HG02973 (cell line): ENCODE measurements around the gene MRPL50.
"Not testable (repeated sequence)": the region's sequence is repeated elsewhere in the genome, so short reads cannot be mapped to it uniquely, and the experiment has no call there.

Experiments
- ATAC-seq: cut with Tn5 transposase; IDR thresholded peaks from one replicate; pipeline ENCODE4 v1.9.1; 2021; ENCODE audit warnings: moderate library complexity; ENCODE audit not compliant: unreplicated experiment

Gene MRPL50

GRCh38 chr9:101418518-101419430 lies 20.4 kb upstream of the MRPL50 start:
- ATAC-seq, result no peak

- ATAC-seq, result no peak
These were observed 19.6 kb upstream of the MRPL50 start for GRCh38 chr9:101417977-101418376.

- ATAC-seq, result no peak
These were observed 19.0 kb upstream of the MRPL50 start for GRCh38 chr9:101417389-101417788.

GRCh38 chr9:101415578-101415977 lies 17.2 kb upstream of the MRPL50 start:
- ATAC-seq, result no peak

GRCh38 chr9:101414839-101415238 lies 16.4 kb upstream of the MRPL50 start:
- no peak for ATAC-seq

- no peak for ATAC-seq
These were observed 10.7 kb upstream of the MRPL50 start for GRCh38 chr9:101409079-101409477.

GRCh38 chr9:101408374-101409078 lies 10.1 kb upstream of the MRPL50 start:
- ATAC-seq, result no peak

- ATAC-seq, result no peak
These were observed 5.3 kb upstream of the MRPL50 start for GRCh38 chr9:101403516-101404285.

GRCh38 chr9:101400120-101400519 lies 1.7 kb upstream of the MRPL50 start:
- ATAC-seq, result no peak

GRCh38 chr9:101399643-101399970 lies 1.2 kb upstream of the MRPL50 start:
- ATAC-seq, result no peak

- no peak for ATAC-seq
These were observed 668 bp upstream of the MRPL50 start for GRCh38 chr9:101398930-101399642.

GRCh38 chr9:101397746-101398067 lies 711 bp downstream of the MRPL50 start:
- no peak for ATAC-seq

GRCh38 chr9:101394687-101395086 lies 3.7 kb downstream of the MRPL50 start:
- ATAC-seq, result no peak

GRCh38 chr9:101393135-101393534 lies 5.3 kb downstream of the MRPL50 start:
- no peak for ATAC-seq

- no peak for ATAC-seq
These were observed 9.9 kb downstream of the MRPL50 start for GRCh38 chr9:101388507-101388993.

GRCh38 chr9:101387871-101388506 lies 10.4 kb downstream of the MRPL50 start:
- peak; percentile 81 for ATAC-seq

- ATAC-seq, result not testable (repeated sequence)
These were observed 13.4 kb downstream of the MRPL50 start, which contains the start of gene BAAT for GRCh38 chr9:101384873-101385536. BAAT (minus strand) TSS chr9:101385006; CDS start chr9:101371404, 13,602 bp downstream.

GRCh38 chr9:101383361-101383760 lies 15.1 kb downstream of the MRPL50 start:
- ATAC-seq, result no peak

GRCh38 chr9:101381833-101382342 lies 16.5 kb downstream of the MRPL50 start:
- no peak for ATAC-seq
